Measurements from ENCODE around the gene MROH7.
"Not testable (repeated sequence)": the region's sequence is repeated elsewhere in the genome, so short reads cannot be mapped to it uniquely, and the experiment has no call there.

Gene MROH7

GRCh38 chr1:54615531-54616279 is 25.9 kb upstream of the MROH7 start:
- TF ChIP-seq GATA1 (IDR thresholded peaks at IDR 0.05; ENCODE audit: low read depth, low read length), result no peak
- no peak for DNase-seq

DNA sequence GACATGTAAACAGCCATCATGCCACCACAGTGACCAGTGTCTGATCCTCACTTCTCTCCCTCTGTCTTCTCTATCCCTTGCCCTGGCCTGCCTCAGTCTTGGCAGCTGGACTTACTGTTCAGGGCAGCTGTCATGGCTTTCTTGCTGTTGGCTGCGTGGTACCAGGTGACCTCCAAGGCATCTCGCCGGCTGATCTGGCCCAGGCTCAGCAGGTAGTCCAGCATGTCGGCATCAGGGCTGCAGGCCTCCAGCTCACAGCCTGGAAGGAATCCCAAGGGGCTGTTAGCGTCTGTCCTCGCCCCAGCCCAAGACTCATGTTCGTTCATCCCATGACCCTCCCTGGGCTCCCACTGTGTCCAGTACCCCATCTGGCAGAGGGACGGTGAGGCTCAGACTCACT is 21.8 kb upstream of the MROH7 start:
- no peak for DNase-seq
- TF ChIP-seq GATA1 (IDR thresholded peaks at IDR 0.05; ENCODE audit: low read depth, low read length), result no peak
- TF ChIP-seq POLR2A (IDR thresholded peaks at IDR 0.05; ENCODE audit: low read length), result no peak

DNA sequence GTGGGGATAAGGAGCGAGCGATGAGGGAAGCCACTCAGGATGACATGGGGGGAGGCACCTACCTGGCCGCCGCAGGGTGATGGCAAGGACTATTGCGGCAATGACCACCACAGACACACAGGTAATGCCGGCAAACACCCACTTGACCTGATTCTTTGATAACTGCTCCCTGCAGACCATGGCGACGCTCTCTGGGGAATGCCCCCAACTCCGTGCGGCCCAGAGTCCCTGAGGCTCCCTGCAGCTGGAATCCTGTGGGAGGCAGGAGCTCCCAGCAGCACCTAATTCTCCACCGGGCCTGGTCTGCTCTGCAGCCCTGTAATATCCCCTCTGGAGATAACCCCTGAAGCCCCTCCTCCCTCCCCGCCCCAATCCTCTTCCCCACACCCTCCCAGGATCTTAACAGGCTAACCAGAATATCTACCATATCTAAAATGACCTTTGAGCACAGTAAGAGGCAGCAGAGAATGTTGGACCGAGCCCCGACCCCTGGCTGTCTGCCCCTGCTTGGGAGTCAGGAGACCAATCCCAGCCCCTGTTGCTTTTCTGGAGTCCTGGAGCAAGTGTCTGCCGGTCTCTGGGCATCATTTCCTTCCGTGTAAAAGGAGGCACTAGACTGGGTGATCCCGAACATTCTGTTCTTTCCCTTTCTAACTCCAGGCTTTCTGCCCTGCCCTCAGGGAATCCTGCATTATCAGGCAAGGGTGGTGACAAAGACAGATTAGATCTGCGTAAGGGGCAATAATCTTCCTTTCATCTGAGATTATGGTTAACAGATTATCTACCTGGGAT is 18.2 kb upstream of the MROH7 start, which contains the start of gene FAM151A:
TSS of gene FAM151A (minus strand) at position 310 of the 792 bp plus-strand sequence. CDS start at position 180, 130 bp downstream.
- TF ChIP-seq GATA1 (IDR thresholded peaks at IDR 0.05; ENCODE audit: low read depth, low read length) (no peak), POLR2A (IDR thresholded peaks at IDR 0.05; ENCODE audit: low read length) (no peak)
- no peak for DNase-seq

GRCh38 chr1:54624466-54625464 is 16.8 kb upstream of the MROH7 start:
- DNase-seq, result no peak
- TF ChIP-seq POLR2A (IDR thresholded peaks at IDR 0.05; ENCODE audit: low read length) (no peak), GATA1 (IDR thresholded peaks at IDR 0.05; ENCODE audit: low read depth, low read length) (no peak)

DNA sequence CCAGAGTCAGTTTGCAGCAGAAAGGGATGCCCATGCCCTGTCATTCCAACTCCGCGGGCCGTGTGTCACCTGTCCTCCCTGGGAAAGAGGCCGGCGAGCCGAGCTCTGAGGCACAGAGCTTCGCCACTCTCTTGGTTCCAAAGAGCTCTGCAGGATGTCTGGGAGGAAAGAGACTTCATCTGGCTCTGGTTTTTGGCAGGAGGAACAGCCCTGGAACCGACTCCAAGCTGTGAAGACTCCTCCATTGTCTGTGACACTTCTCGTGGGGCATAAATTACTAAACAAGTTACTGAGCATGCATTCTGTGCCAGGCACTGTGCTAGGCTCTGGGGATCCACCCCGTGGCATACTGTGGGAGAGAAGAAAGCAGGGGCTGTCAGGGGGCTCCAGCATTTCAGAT is 14.4 kb upstream of the MROH7 start:
- TF ChIP-seq POLR2A (IDR thresholded peaks at IDR 0.05; ENCODE audit: low read length) (no peak), GATA1 (IDR thresholded peaks at IDR 0.05; ENCODE audit: low read depth, low read length) (no peak)
- DNase-seq, result no peak

GRCh38 chr1:54635804-54636203 is 5.8 kb upstream of the MROH7 start:
- not testable (repeated sequence) for DNase-seq

DNA sequence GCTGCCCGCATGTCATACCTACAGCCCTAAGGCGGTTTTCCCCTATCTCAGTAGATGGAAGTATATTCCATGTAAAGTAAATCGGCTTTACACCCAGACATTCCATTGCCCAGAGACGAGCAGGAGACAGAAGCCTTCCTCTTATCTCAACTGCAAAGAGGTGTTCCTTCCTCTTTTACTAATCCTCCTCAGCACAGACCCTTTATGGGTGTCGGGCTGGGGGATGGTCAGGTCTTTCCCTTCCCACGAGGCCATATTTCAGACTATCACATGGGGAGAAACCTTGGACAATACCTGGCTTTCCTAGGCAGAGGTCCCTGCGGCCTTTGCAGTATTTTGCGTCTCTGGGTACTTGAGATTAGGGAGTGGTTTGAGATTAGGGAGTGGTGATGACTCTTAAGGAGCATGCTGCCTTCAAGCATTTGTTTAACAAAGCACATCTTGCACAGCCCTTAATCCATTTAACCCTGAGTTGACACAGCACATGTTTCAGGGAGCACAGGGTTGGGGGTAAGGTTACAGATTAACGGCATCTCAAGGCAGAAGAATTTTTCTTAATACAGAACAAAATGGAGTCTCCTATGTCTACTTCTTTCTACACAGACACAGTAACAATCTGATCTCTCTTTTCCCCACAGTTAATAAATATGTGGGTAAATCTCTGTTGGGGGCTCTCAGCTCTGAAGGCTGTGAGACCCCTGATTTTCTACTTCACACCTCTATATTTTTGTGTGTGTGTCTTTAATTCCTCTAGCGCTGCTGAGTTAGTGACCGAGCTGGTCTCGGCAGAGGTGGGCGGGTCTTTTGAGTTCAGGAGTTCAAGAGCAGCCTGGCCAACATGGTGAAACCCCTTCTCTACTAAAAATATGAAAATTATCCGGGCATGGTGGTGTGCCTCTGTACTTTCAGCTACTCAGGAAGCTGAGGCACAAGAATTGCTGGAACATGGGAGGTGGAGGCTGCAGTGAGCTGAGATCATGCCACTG is 4.8 kb upstream of the MROH7 start:
- DNase-seq, result not testable (repeated sequence)

GRCh38 chr1:54640361-54640760 is 1.2 kb upstream of the MROH7 start:
- TF ChIP-seq POLR2A (IDR thresholded peaks at IDR 0.05; ENCODE audit: low read length) (no peak), GATA1 (IDR thresholded peaks at IDR 0.05; ENCODE audit: low read depth, low read length) (no peak)
- no peak for DNase-seq

GRCh38 chr1:54643736-54644135 is 2.1 kb downstream of the MROH7 start:
- DNase-seq, result no peak
- TF ChIP-seq GATA1 (IDR thresholded peaks at IDR 0.05; ENCODE audit: low read depth, low read length) (no peak), POLR2A (IDR thresholded peaks at IDR 0.05; ENCODE audit: low read length) (no peak)

DNA sequence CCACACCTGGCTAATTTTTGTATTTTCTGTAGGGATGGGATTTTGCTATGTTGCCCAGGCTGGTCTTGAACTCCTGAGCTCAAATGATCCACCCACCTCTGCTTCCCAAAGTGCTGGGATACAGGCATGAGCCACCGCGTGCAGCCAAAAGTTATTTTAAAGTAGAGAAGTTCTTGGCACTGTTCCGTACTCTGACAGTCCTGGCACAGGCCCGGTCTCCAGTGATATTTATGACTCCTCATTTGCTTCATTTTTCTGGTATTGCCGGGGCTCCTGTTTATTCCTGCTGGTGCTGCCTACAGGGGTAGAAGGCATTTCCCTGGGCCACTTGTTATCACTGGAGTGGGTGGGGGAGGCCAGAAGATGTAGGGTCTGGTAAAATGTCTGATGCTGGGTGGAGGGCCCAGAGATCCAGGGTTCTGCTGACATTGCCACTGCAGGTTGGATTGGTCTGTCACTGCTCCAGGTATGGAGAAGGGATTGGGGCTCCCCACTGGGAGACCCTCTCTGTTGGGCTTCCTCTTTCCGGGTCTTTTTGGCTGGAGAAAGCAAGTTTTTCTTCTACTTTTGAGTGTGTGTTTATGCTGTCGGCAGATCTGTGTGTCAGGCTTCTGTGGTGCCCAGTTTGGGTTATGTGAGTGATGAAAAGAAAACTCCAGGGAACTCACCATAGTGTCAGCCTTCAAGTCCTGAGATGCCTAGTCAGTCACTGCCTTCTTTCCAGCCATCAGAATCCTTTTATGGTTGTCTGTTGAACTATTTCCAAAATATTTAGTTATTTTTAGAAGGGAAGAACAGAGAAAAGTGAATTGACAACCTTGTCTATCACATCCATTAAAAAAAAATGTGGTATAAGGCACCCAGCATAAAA is 4.5 kb downstream of the MROH7 start:
- DNase-seq, result no peak
- no peak for TF ChIP-seq GATA1 (IDR thresholded peaks at IDR 0.05; ENCODE audit: low read depth, low read length)
- no peak for TF ChIP-seq POLR2A (IDR thresholded peaks at IDR 0.05; ENCODE audit: low read length)

DNA sequence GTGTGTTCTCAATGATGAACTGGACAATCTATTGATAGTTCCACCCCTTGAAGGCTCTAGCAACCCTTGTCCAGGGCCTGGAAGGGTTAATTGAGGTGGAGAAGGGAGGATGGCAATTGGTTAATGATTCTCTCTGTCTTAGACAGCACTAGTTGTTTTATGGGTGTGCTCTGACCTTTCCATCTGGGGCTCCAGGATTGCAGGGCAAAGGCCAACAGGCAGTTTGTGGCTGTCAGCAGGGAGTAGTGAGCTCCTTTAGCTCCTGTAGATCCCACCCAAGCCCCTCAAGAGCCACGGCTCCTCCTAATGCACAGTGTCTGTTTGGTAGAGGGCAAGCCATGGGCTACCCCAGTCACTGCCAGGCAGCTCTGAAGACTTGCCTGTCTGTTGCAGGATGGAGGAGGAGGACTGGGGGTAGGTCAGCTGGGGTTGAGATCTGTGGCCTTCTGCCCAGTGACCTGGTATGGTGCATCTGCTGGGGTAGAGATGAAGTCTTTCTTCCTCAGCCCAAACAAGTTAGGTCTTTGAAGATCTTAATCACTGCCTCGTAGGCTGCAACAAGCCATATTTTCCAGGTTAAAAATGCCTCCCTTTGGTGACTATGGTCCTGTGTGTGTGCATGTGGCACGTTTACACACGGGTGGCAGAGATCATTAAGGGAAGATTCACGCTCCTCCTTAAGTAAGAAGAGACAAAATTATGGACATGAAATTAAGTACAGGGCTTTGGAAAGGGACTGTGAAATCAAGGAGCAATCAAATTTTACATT is 7.7 kb downstream of the MROH7 start:
- no peak for DNase-seq
- TF ChIP-seq GATA1 (IDR thresholded peaks at IDR 0.05; ENCODE audit: low read depth, low read length) (no peak), POLR2A (IDR thresholded peaks at IDR 0.05; ENCODE audit: low read length) (no peak)
